Sigmoid colon (tissue), 3 donors: Measurements from ENCODE around the gene MED28.

ENCODE experiments used
- POLR2A ChIP-seq, 2 donors: fragments of 450-650 bp; IDR thresholded peaks; one replicate each; pipeline ENCODE4 v1.6.1; 2016; ENCODE audit warnings: antibody characterized with exemption in 2 of 2, mild to moderate bottlenecking in 2 of 2, moderate library complexity in 2 of 2
- TF ChIP-seq, protein P1 (sequence below), 4 experiments: fragments of 450-650 bp in 3 of 4; fragments of 200-600 bp in 1 of 4; IDR thresholded peaks; one replicate each; pipeline ENCODE4 v1.5.1; 2016 to 2019; ENCODE audit warnings: antibody characterized with exemption in 4 of 4, mild to moderate bottlenecking in 3 of 4, moderate library complexity in 2 of 4

DNA sequence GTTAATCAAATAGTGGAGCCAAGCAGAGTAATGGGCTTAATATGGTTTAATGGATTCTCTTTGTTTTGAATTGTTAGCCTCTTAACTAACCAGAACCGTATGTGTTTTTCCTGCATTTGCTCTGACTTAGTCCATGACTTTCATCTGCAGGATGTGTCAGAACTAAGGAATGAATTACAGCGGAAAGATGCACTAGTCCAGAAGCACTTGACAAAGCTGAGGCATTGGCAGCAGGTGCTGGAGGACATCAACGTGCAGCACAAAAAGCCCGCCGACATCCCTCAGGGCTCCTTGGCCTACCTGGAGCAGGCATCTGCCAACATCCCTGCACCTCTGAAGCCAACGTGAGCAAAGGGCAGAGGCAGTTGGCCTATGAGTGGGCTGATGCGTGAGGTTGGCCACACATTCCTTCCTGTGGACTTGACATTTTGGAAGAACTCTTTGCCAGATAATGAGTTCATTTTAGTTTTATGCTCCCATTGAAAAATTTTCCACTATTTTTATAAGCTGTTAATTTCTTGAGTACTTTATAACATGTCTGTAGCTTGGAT lies 9.1 kb downstream of the MED28 start:
- no peak for TF ChIP-seq POLR2A (IDR thresholded peaks at IDR 0.05)
- TF ChIP-seq, protein P1, sequence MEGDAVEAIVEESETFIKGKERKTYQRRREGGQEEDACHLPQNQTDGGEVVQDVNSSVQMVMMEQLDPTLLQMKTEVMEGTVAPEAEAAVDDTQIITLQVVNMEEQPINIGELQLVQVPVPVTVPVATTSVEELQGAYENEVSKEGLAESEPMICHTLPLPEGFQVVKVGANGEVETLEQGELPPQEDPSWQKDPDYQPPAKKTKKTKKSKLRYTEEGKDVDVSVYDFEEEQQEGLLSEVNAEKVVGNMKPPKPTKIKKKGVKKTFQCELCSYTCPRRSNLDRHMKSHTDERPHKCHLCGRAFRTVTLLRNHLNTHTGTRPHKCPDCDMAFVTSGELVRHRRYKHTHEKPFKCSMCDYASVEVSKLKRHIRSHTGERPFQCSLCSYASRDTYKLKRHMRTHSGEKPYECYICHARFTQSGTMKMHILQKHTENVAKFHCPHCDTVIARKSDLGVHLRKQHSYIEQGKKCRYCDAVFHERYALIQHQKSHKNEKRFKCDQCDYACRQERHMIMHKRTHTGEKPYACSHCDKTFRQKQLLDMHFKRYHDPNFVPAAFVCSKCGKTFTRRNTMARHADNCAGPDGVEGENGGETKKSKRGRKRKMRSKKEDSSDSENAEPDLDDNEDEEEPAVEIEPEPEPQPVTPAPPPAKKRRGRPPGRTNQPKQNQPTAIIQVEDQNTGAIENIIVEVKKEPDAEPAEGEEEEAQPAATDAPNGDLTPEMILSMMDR (IDR thresholded peaks at IDR 0.05): no peak
